OCI-LY1 (cell line): ENCODE measurements around the gene NRP2.

ENCODE experiments used
- H2AFZ ChIP-seq: fragments of 200-600 bp; sonication (generic), shearing (Covaris generic); 2 replicates; pipeline ENCODE4 v1.6.0; 2014; ENCODE audit warnings: antibody characterized with exemption, mild to moderate bottlenecking, low read length
- H3F3A ChIP-seq: fragments of 200-600 bp; sonication (generic), shearing (Covaris generic); 2 replicates; pipeline ENCODE4 v1.6.0; 2014; ENCODE audit warnings: mild to moderate bottlenecking, antibody characterized with exemption, low read length, moderate library complexity; ENCODE audit not compliant: insufficient read depth
- H3K27ac ChIP-seq: fragments of 200-600 bp; sonication (generic); 2 replicates; pipeline ENCODE4 v1.5.1; 2014; ENCODE audit warnings: low read length, mixed run types, mild to moderate bottlenecking, low read depth; ENCODE audit not compliant: poor library complexity, severe bottlenecking
- H3K27me3 ChIP-seq: fragments of 200-600 bp; sonication (generic); 2 replicates; pipeline ENCODE4 v1.6.0; 2014; ENCODE audit warnings: antibody characterized with exemption, mild to moderate bottlenecking, low read length, moderate library complexity; ENCODE audit not compliant: insufficient read depth
- H3K36me3 ChIP-seq: fragments of 200-600 bp; sonication (generic); 2 replicates; pipeline ENCODE4 v1.6.1; 2014; ENCODE audit warnings: mild to moderate bottlenecking, antibody characterized with exemption, low read length, moderate library complexity, mixed read lengths; ENCODE audit not compliant: insufficient read depth
- H3K4me1 ChIP-seq: fragments of 200-600 bp; sonication (generic); 2 replicates; pipeline ENCODE4 v1.5.1; 2014; ENCODE audit warnings: mild to moderate bottlenecking, low read length, moderate library complexity; ENCODE audit not compliant: insufficient read depth, severe bottlenecking
- H3K4me2 ChIP-seq: fragments of 200-600 bp; sonication (generic), shearing (Covaris generic); 2 replicates; pipeline ENCODE4 v1.6.1; 2014; ENCODE audit warnings: low read length
- H3K4me3 ChIP-seq: fragments of 200-600 bp; sonication (generic); 2 replicates; pipeline ENCODE4 v1.5.1; 2014; ENCODE audit warnings: low read length, low read depth, mild to moderate bottlenecking, mixed read lengths; ENCODE audit not compliant: poor library complexity, severe bottlenecking
- H3K79me2 ChIP-seq: fragments of 200-600 bp; shearing (Covaris generic); 2 replicates; pipeline ENCODE4 v1.6.1; 2016; ENCODE audit warnings: mixed run types, low read length, mixed read lengths; ENCODE audit not compliant: insufficient read depth
- H3K9ac ChIP-seq: fragments of 200-600 bp; sonication (generic), shearing (Covaris generic); 2 replicates; pipeline ENCODE4 v1.6.1; 2014; ENCODE audit warnings: mild to moderate bottlenecking, low read length, mixed read lengths
- H3K9me2 ChIP-seq: fragments of 200-600 bp; sonication (generic), shearing (Covaris generic); 2 replicates; pipeline ENCODE4 v1.6.1; 2014; ENCODE audit warnings: low read depth, mild to moderate bottlenecking, low read length, mixed read lengths
- H3K9me3 ChIP-seq: fragments of 200-600 bp; shearing (Covaris generic); 2 replicates; pipeline ENCODE4 v1.6.1; 2014; ENCODE audit warnings: low read length, mixed read lengths
- H4K20me1 ChIP-seq: fragments of 200-600 bp; sonication (generic), shearing (Covaris generic); 2 replicates; pipeline ENCODE4 v1.6.0; 2016; ENCODE audit warnings: mild to moderate bottlenecking, low read length; ENCODE audit not compliant: insufficient read depth
- CTCF ChIP-seq: fragments of 200-600 bp; sonication (generic), shearing (Covaris generic); IDR thresholded peaks from 2 replicates; pipeline ENCODE4 v1.5.1; 2017; ENCODE audit warnings: mild to moderate bottlenecking, antibody characterized with exemption, low read length, moderate library complexity, mixed read lengths
- EZH2 ChIP-seq: fragments of 200-600 bp; sonication (generic), shearing (Covaris generic); IDR thresholded peaks from 2 replicates; pipeline ENCODE4 v1.8.0; 2017; ENCODE audit warnings: borderline replicate concordance, mixed run types, mild to moderate bottlenecking, antibody characterized with exemption, low read length, moderate library complexity, mixed read lengths

NRP2 gene

DNA sequence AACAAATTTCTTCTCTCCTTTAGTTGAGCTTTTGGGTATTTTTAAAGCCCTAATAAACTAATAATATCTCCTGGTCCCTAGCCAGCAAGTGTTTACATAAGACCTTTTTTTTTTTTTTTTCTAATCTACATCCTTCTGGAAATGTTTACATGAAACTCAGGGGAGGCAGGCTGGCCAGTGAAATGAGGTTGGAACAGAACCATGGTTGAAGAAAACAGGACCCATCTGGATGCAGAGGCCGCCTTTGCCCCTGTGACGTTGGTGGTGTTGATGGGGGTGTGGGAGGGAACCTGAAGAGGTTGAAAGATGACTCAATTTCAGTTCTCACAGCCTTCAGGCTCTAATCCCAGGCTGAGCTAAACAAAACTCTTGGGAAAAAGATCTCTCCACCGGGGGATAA is 118.5 kb downstream of the NRP2 start:
- no peaks in the 10 kb centered on the region for H3K36me3 ChIP-seq
- no peak overlapping the region for H3K27ac ChIP-seq
- no peaks in the 10 kb centered on the region for H3K79me2 ChIP-seq
- TF ChIP-seq CTCF = no peak
- TF ChIP-seq EZH2 = no peak
- H2AFZ ChIP-seq = no peak overlapping the region
- H3K27me3 ChIP-seq = peaks cover 3% of the 10 kb centered on the region; the same call in 1 of the 2 replicates
- no peaks in the 10 kb centered on the region for H3K4me1 ChIP-seq
- no peaks in the 10 kb centered on the region for H3F3A ChIP-seq
- H3K9ac ChIP-seq = no peak overlapping the region
- no peak overlapping the region for H3K4me2 ChIP-seq
- no peaks in the 10 kb centered on the region for H3K9me3 ChIP-seq
- no peaks in the 10 kb centered on the region for H4K20me1 ChIP-seq
- no peaks in the 10 kb centered on the region for H3K9me2 ChIP-seq
- no peak overlapping the region for H3K4me3 ChIP-seq

- Histone ChIP-seq H2AFZ (no peak overlapping the region), H3K36me3 (no peaks in the 10 kb centered on the region), H3K27me3 (no peaks in the 10 kb centered on the region; the same call in 1 of the 2 replicates), H3K79me2 (no peaks in the 10 kb centered on the region), H4K20me1 (no peaks in the 10 kb centered on the region), H3K27ac (no peak overlapping the region), H3K4me2 (no peak overlapping the region), H3K9ac (no peak overlapping the region), H3K4me3 (no peak overlapping the region), H3F3A (no peaks in the 10 kb centered on the region), H3K4me1 (no peaks in the 10 kb centered on the region), H3K9me2 (no peaks in the 10 kb centered on the region), H3K9me3 (no peaks in the 10 kb centered on the region)
- TF ChIP-seq CTCF (no peak), EZH2 (no peak)
Observed at GRCh38 chr2:205802065-205802464, 119.8 kb downstream of the NRP2 start.

- H3K27ac ChIP-seq = no peak overlapping the region
- no peaks in the 10 kb centered on the region for H3K36me3 ChIP-seq
- no peaks in the 10 kb centered on the region for H3K27me3 ChIP-seq
- no peak overlapping the region for H3K4me3 ChIP-seq
- H4K20me1 ChIP-seq = no peaks in the 10 kb centered on the region
- no peaks in the 10 kb centered on the region for H3K9me3 ChIP-seq
- H3K9me2 ChIP-seq = no peaks in the 10 kb centered on the region
- no peaks in the 10 kb centered on the region for H3K79me2 ChIP-seq
- H3K9ac ChIP-seq = no peak overlapping the region
- TF ChIP-seq CTCF (no peak), EZH2 (no peak)
- H3K4me1 ChIP-seq = no peaks in the 10 kb centered on the region
- H3F3A ChIP-seq = no peaks in the 10 kb centered on the region
- H2AFZ ChIP-seq = no peak overlapping the region
- no peak overlapping the region for H3K4me2 ChIP-seq
Observed at GRCh38 chr2:205802941-205803340, 120.6 kb downstream of the NRP2 start.
